Muscle layer of colon (tissue), 2 donors: Measurements from ENCODE around the gene GRM5.
"Not testable (repeated sequence)": the region's sequence is repeated elsewhere in the genome, so short reads cannot be mapped to it uniquely, and the experiment has no call there.

ENCODE experiments used
- H3K27ac ChIP-seq: one replicate; pipeline ENCODE4 v1.7.0; 2013; ENCODE audit warnings: low read depth, mild to moderate bottlenecking, low read length, moderate library complexity
- H3K27me3 ChIP-seq, 2 donors: one replicate each; pipeline ENCODE4 v1.7.0; 2013; ENCODE audit warnings: low read length in 2 of 2, mild to moderate bottlenecking in 2 of 2; ENCODE audit not compliant: insufficient read depth in 2 of 2, control insufficient read depth in 1 of 2
- H3K36me3 ChIP-seq: one replicate; pipeline ENCODE4 v1.7.0; 2013; ENCODE audit warnings: mild to moderate bottlenecking, low read length; ENCODE audit not compliant: insufficient read depth
- H3K4me1 ChIP-seq: one replicate; pipeline ENCODE4 v1.7.0; 2013; ENCODE audit warnings: mild to moderate bottlenecking, low read length; ENCODE audit not compliant: insufficient read depth
- H3K4me3 ChIP-seq, 2 donors: one replicate each; pipeline ENCODE4 v1.7.0; 2013; ENCODE audit warnings: low read length in 2 of 2, low read depth in 1 of 2, mild to moderate bottlenecking in 1 of 2, moderate library complexity in 1 of 2
- H3K9ac ChIP-seq: one replicate; pipeline ENCODE4 v1.7.0; 2013; ENCODE audit warnings: low read length
- H3K9me3 ChIP-seq: one replicate; pipeline ENCODE4 v1.7.0; 2013; ENCODE audit warnings: mild to moderate bottlenecking, low read length
- donor health status: abdominal sarcoma.
- donor health status: Adenocarcinoma of cecum.

The GRM5 gene

DNA sequence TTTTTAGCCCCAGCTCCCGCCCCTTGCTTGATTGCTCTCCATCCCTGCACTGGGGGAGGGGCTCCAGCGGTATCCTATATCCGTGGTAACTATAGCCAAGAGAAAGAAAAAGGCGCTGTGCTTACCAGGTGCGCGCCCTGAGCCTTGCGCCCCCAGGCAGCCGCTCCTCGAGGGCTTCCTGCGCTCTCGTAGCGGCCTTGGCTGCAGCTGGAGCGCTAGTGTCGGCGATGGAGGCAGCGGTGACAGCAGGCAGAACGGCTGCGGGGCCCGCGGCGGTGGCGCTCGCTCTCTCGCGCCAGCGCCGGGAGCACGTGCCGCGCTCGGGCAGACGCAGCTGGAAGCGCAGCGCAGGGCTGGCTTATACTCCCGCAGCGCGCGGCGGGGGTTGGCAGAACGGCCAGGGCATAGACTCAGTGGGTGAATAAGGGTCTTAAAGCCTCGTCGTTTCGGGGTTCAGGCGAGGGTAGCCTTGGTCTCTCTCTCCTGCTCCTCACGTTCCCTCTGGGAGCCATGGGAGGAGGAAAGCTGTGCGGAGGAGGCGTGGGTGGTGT, at the start of gene GRM5:
Gene GRM5, minus strand, starts transcription at position 332 of the 551 bp plus-strand sequence. CDS start 18,110 bp downstream, outside the sequence.
- H3K9ac ChIP-seq, H3K27ac ChIP-seq, H3K36me3 ChIP-seq, H3K9me3 ChIP-seq, H3K27me3 ChIP-seq, H3K4me3 ChIP-seq, H3K4me1 ChIP-seq: not testable (repeated sequence)

DNA sequence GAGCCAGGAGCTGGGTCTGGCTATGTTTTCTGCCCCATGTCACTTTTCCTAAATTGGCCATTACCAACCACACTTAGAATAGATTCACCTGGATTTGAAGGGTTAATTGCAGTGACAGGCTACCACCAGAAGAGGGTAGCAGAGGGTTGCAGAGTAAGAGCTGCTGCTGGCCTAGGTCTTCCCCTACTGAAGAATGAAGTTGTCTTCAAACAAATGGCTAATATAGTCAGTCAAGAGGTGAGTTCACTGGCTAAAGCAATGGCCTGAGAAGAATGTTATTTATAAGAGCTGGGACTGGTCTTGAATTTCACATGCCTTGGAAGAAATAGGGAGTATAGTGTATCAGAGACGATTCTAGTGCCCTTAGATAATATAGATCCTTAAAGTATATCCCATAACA, 32.2 kb upstream of the GRM5 start:
- not testable (repeated sequence) for H3K27me3 ChIP-seq, H3K27ac ChIP-seq, H3K36me3 ChIP-seq, H3K9ac ChIP-seq, H3K9me3 ChIP-seq, H3K4me1 ChIP-seq, H3K4me3 ChIP-seq

DNA sequence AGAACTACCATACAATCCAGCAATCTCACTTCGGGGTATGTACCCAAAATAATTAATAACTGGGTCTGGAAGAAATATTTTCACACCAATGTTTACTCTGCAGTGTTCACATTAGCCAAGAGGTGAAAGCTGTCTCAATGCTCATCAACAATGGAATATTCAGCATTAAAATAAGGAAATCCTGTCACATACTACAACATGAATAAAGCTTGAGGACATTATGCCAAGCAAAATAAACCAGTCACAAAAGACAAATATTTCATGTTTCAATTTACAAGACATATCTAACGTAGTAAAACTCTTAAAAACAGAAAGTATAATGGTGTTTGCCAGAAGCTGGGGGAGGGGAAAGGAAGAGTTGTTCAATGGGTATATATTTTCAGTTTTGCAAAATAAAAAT, 28.0 kb upstream of the GRM5 start:
- H3K4me1 ChIP-seq, H3K36me3 ChIP-seq, H3K9ac ChIP-seq, H3K27me3 ChIP-seq, H3K27ac ChIP-seq, H3K9me3 ChIP-seq, H3K4me3 ChIP-seq: not testable (repeated sequence)

DNA sequence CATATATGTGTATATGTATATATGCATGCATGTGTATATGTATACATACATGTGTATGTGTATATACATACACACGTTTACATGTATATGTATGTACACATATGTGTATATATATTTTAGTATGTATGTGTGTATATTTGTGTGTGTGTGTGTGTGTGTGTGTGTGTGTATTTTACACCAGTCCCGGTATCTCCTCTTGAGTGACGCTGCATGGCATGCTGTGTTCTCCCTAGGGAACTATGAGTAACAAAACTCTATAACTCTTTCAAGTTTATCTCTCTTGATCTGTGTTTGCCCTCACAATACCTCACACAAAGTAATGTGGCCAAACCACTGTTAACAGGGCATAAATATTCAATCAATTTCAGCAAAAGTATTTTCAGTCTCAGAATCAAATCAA, 19.2 kb upstream of the GRM5 start:
- not testable (repeated sequence) for H3K27ac ChIP-seq, H3K9ac ChIP-seq, H3K36me3 ChIP-seq, H3K4me3 ChIP-seq, H3K9me3 ChIP-seq, H3K27me3 ChIP-seq, H3K4me1 ChIP-seq

DNA sequence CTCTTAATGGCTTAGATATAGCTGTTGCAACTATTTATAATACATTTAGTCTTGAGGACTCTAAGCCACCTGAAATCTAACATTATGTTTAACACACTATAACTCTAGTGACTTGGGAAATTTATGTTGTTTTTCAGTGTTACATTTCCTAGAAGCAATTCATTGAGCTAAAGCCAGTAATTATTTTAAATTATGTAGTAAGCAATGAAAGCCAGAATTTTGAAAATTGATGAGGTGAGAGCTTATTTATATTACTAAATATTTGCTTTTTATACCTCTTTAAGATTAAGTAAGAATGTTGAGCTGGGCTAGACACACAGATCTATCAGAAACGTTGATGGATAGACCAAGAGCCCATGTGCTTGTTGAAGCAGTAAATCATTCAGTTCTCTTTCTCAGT, 5.1 kb upstream of the GRM5 start:
- H3K9me3 ChIP-seq, H3K27me3 ChIP-seq, H3K4me1 ChIP-seq, H3K36me3 ChIP-seq, H3K9ac ChIP-seq, H3K27ac ChIP-seq, H3K4me3 ChIP-seq: not testable (repeated sequence)

DNA sequence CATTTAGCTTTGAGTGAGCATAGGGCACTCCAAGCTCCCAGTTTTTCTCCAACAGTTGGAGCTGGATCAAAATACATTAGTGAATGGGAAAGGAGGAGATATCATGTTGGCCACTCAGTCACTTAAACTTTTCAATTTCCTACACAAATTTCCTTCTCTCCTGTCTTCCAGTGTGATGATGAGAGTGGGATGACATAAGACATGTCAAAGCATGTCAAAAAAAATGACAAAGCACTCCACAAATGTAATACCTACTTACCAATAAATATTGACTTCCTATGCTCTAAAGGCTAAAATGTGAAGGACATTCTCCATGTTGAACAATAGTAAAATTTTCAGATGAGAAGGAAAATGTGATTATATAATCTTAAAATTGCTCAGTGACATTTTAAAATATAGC, 1.5 kb upstream of the GRM5 start:
- no peak overlapping the region for H3K27ac ChIP-seq
- no peaks in the 10 kb centered on the region for H3K36me3 ChIP-seq
- H3K9ac ChIP-seq: no peak overlapping the region
- peaks cover 0 to 8% of the 10 kb centered on the region in 2 donors for H3K27me3 ChIP-seq
- no peak overlapping the region for H3K4me3 ChIP-seq
- H3K9me3 ChIP-seq: no peaks in the 10 kb centered on the region
- no peaks in the 10 kb centered on the region for H3K4me1 ChIP-seq

DNA sequence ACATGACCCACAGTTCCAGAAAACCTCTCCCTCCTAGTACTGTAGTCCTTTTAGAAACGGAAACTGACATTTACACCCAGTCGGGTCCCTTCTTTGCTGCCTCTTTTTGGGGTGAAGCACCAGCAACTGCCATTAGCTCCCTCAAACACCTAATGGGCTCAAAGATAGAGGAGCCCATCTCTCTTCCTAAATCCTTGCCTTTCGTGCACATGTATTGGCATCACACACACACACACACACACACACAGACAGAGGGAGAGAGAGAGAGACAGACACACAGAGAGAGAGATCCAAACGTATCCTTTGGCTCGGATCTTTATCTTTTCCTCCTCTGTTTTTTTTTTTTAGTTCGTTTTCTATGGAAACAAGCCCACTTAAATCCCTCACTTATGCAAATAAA, 716 bp downstream of the GRM5 start:
- no peaks in the 10 kb centered on the region for H3K4me1 ChIP-seq
- H3K27ac ChIP-seq: no peak overlapping the region
- H3K27me3 ChIP-seq: peaks cover 0 to 8% of the 10 kb centered on the region in 2 donors
- H3K4me3 ChIP-seq: no peak overlapping the region
- no peak overlapping the region for H3K9ac ChIP-seq
- H3K36me3 ChIP-seq: no peaks in the 10 kb centered on the region
- H3K9me3 ChIP-seq: no peaks in the 10 kb centered on the region

DNA sequence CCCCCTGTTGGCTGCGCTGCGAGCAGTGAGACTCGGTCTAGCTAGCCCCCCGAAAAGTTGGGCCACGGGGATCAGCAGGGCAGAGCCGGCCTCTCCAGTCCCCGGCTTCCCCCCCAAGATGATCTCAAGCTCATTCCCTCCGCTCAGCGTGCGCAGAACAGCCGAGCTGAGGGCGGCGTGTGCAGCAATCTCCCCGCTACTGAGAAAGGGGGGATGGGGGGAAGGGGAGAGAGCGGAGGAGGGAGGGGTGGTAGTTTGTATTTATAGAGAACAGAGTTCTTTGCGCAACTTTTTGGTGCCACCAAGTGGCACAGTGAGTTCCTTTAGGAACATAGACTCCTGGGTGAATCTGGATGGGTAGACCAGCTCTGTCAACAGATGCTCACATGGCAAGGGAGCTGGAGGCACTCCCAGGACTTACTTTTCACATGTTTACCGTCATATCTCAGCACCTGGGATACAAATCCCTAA, 2.3 kb downstream of the GRM5 start:
- not testable (repeated sequence) for H3K9me3 ChIP-seq, H3K27ac ChIP-seq, H3K9ac ChIP-seq, H3K4me3 ChIP-seq, H3K4me1 ChIP-seq, H3K27me3 ChIP-seq, H3K36me3 ChIP-seq

DNA sequence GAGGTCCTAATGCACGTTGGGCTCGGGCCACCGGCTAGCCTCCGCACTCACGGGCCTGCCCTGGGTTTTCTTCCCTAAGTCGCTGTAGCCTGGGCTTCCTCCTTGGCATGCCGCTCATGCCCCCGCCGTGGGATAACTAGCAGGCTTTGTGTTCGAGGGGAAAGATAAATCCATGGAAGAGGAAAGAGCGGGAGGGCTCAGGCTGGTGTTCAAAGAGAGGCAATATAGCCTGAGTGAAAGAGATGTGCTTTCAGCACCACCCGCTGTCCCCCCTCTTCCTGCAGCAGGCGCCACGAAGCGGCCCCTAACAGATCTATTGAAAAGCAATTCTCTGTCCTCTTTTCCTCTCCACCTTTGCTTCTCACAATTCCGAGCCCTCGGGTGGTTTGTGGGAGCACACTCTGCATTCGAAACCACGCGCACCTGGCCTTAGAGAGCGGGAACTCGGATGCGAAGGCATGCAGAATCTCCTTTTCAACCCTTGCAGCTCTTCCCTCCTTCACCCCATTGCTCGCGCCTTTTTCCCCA, 2.9 kb downstream of the GRM5 start:
- H3K27ac ChIP-seq, H3K9ac ChIP-seq, H3K4me1 ChIP-seq, H3K9me3 ChIP-seq, H3K27me3 ChIP-seq, H3K36me3 ChIP-seq, H3K4me3 ChIP-seq: not testable (repeated sequence)

DNA sequence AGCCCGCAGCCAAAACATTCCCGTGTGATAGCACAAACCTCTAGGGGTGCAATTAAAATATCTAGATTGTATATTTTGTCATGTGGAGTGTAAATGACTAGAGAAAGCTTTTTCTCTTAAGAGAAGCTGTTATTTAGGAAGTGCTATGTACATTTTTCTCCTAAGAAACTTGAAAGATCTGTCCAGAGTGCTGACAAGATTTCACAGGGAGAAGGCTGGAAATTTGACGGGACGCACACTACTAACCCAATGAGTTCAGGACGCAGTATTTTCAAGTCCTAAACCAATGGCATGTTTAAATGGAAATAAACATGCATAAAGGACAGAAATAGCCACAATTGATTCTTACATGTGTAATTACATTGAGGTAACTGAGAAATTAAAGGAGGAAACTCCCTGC, 3.9 kb downstream of the GRM5 start:
- H3K36me3 ChIP-seq, H3K9ac ChIP-seq, H3K4me3 ChIP-seq, H3K9me3 ChIP-seq, H3K27me3 ChIP-seq, H3K4me1 ChIP-seq, H3K27ac ChIP-seq: not testable (repeated sequence)

DNA sequence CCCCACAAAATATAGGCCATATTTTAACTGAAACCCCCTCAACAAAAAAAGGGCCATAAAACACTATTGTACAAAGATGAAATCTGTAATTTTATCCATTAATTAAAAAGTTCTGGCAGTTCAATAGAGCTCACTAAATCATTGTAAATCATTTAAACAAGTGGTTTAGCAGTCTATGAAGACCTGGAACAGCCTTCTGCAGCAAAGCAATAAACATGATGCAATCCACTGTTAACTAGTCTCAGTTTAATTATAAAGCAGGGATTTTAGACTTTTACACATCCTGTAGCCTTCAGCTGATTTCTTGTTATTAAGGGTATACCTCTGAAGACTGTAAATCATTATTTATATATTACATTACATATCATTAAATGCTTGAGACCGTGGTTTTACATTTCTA, 8.4 kb downstream of the GRM5 start:
- not testable (repeated sequence) for H3K27me3 ChIP-seq, H3K9ac ChIP-seq, H3K9me3 ChIP-seq, H3K36me3 ChIP-seq, H3K4me3 ChIP-seq, H3K4me1 ChIP-seq, H3K27ac ChIP-seq

DNA sequence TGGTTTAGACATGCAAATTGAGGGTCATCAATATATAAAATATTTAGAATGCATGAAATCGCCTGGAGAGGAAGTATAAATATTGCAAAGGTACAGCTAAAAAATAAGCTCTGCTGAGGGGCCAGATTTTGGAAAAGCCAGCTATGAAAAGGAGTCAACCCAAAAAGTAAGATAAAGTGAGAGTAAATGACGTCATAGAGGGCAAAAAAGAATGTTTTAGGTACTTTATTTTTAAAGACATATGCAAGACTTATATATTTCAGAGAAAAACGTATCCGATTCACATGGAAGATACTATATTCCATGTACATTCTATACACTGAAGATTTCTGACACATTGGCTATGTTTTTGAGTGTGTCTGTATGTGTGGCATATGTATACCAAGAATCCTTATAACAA, 13.6 kb downstream of the GRM5 start:
- Histone ChIP-seq H3K9ac (no peak overlapping the region), H3K9me3 (no peaks in the 10 kb centered on the region), H3K27me3 (no peaks in the 10 kb centered on the region), H3K4me3 (no peak overlapping the region), H3K36me3 (no peaks in the 10 kb centered on the region), H3K27ac (no peak overlapping the region), H3K4me1 (no peaks in the 10 kb centered on the region)
